ENCODE results near the gene HIVEP3.

Gene HIVEP3

GRCh38 chr1:41882486-41882885 is 36.2 kb downstream of the HIVEP3 start:
- TF ChIP-seq MYC (IDR thresholded peaks at IDR 0.05; ENCODE audit: low read depth, low read length) (no peak), CTCF (IDR thresholded peaks at IDR 0.05; ENCODE audit: low read depth, low read length) (no peak), MAX (IDR thresholded peaks at IDR 0.05; ENCODE audit: low read depth, low read length) (no peak)
- H3K4me3 ChIP-seq (ENCODE audit: low read depth, low read length), result no peak overlapping the region
- DNase-seq (ENCODE audit: low read depth), result no peak

GRCh38 chr1:41882068-41882477 is 36.6 kb downstream of the HIVEP3 start:
- TF ChIP-seq POLR2A (IDR thresholded peaks at IDR 0.05; ENCODE audit: extremely low read depth, insufficient read length) (no peak), MYC (IDR thresholded peaks at IDR 0.05; ENCODE audit: low read depth, low read length) (no peak), MAX (IDR thresholded peaks at IDR 0.05; ENCODE audit: low read depth, low read length) (no peak), CTCF (IDR thresholded peaks at IDR 0.05; ENCODE audit: low read depth, low read length) (no peak)
- no peak overlapping the region for H3K4me3 ChIP-seq (ENCODE audit: low read depth, low read length)
- no peak for DNase-seq (ENCODE audit: low read depth)

GRCh38 chr1:41880950-41881885 is 37.5 kb downstream of the HIVEP3 start:
- TF ChIP-seq MYC (IDR thresholded peaks at IDR 0.05; ENCODE audit: low read depth, low read length) (no peak), POLR2A (IDR thresholded peaks at IDR 0.05; ENCODE audit: extremely low read depth, insufficient read length) (no peak), MAX (IDR thresholded peaks at IDR 0.05; ENCODE audit: low read depth, low read length) (no peak), CTCF (IDR thresholded peaks at IDR 0.05; ENCODE audit: low read depth, low read length) (no peak)
- DNase-seq (ENCODE audit: low read depth), result no peak
- no peak overlapping the region for H3K4me3 ChIP-seq (ENCODE audit: low read depth, low read length)

GRCh38 chr1:41880261-41880660 is 38.5 kb downstream of the HIVEP3 start:
- DNase-seq (ENCODE audit: low read depth), result no peak
- TF ChIP-seq CTCF (IDR thresholded peaks at IDR 0.05; ENCODE audit: low read depth, low read length) (no peak), POLR2A (IDR thresholded peaks at IDR 0.05; ENCODE audit: extremely low read depth, insufficient read length) (no peak), MAX (IDR thresholded peaks at IDR 0.05; ENCODE audit: low read depth, low read length) (no peak), MYC (IDR thresholded peaks at IDR 0.05; ENCODE audit: low read depth, low read length) (no peak)
- no peak overlapping the region for H3K4me3 ChIP-seq (ENCODE audit: low read depth, low read length)

GRCh38 chr1:41879617-41880016 is 39.1 kb downstream of the HIVEP3 start:
- TF ChIP-seq POLR2A (IDR thresholded peaks at IDR 0.05; ENCODE audit: extremely low read depth, insufficient read length), result no peak
- no peak for TF ChIP-seq CTCF (IDR thresholded peaks at IDR 0.05; ENCODE audit: low read depth, low read length)
- no peak for TF ChIP-seq MYC (IDR thresholded peaks at IDR 0.05; ENCODE audit: low read depth, low read length)
- no peak for TF ChIP-seq MAX (IDR thresholded peaks at IDR 0.05; ENCODE audit: low read depth, low read length)
- no peak overlapping the region for H3K4me3 ChIP-seq (ENCODE audit: low read depth, low read length)
- no peak for DNase-seq (ENCODE audit: low read depth)
